ENCODE results near the gene BCR.

BCR gene

GRCh38 chr22:23233752-23234408, 53.6 kb downstream of the BCR start:
- no peak for TF ChIP-seq MYC (IDR thresholded peaks at IDR 0.05; ENCODE audit: low read depth, low read length)
- no peak for TF ChIP-seq POLR2A (IDR thresholded peaks at IDR 0.05; ENCODE audit: extremely low read depth, insufficient read length)
- no peak for TF ChIP-seq CTCF (IDR thresholded peaks at IDR 0.05; ENCODE audit: low read depth, low read length)
- no peak for TF ChIP-seq MAX (IDR thresholded peaks at IDR 0.05; ENCODE audit: low read depth, low read length)
- H3K4me3 ChIP-seq (ENCODE audit: low read depth, low read length): no peak overlapping the region
- DNase-seq (ENCODE audit: low read depth): peak; percentile 35

- no peak for TF ChIP-seq POLR2A (IDR thresholded peaks at IDR 0.05; ENCODE audit: extremely low read depth, insufficient read length)
- TF ChIP-seq MAX (IDR thresholded peaks at IDR 0.05; ENCODE audit: low read depth, low read length): no peak
- no peak for TF ChIP-seq CTCF (IDR thresholded peaks at IDR 0.05; ENCODE audit: low read depth, low read length)
- TF ChIP-seq MYC (IDR thresholded peaks at IDR 0.05; ENCODE audit: low read depth, low read length): no peak
- DNase-seq (ENCODE audit: low read depth): no peak
- no peak overlapping the region for H3K4me3 ChIP-seq (ENCODE audit: low read depth, low read length)
Observed at GRCh38 chr22:23234409-23235161, 54.3 kb downstream of the BCR start.

- H3K4me3 ChIP-seq (ENCODE audit: low read depth, low read length): no peak overlapping the region
- TF ChIP-seq CTCF (IDR thresholded peaks at IDR 0.05; ENCODE audit: low read depth, low read length): no peak
- no peak for DNase-seq (ENCODE audit: low read depth)
Observed at GRCh38 chr22:23235425-23235824, 55.1 kb downstream of the BCR start.

GRCh38 chr22:23236026-23236425, 55.7 kb downstream of the BCR start:
- DNase-seq (ENCODE audit: low read depth): peak; percentile 39
- TF ChIP-seq CTCF (IDR thresholded peaks at IDR 0.05; ENCODE audit: low read depth, low read length): no peak
- TF ChIP-seq MAX (IDR thresholded peaks at IDR 0.05; ENCODE audit: low read depth, low read length): no peak
- TF ChIP-seq POLR2A (IDR thresholded peaks at IDR 0.05; ENCODE audit: extremely low read depth, insufficient read length): no peak
- no peak for TF ChIP-seq MYC (IDR thresholded peaks at IDR 0.05; ENCODE audit: low read depth, low read length)
- H3K4me3 ChIP-seq (ENCODE audit: low read depth, low read length): no peak overlapping the region

- DNase-seq (ENCODE audit: low read depth): no peak
- no peak for TF ChIP-seq POLR2A (IDR thresholded peaks at IDR 0.05; ENCODE audit: extremely low read depth, insufficient read length)
- TF ChIP-seq MYC (IDR thresholded peaks at IDR 0.05; ENCODE audit: low read depth, low read length): no peak
- no peak for TF ChIP-seq MAX (IDR thresholded peaks at IDR 0.05; ENCODE audit: low read depth, low read length)
- TF ChIP-seq CTCF (IDR thresholded peaks at IDR 0.05; ENCODE audit: low read depth, low read length): no peak
Observed at GRCh38 chr22:23236440-23237184, 56.3 kb downstream of the BCR start.

More at GRCh38 chr22:23236440-23237184, 56.3 kb downstream of the BCR start:
- H3K4me3 ChIP-seq (ENCODE audit: low read depth, low read length): no peak overlapping the region

Measured in NB4 (cell line).